Neuron (in vitro differentiated cells): Measurements from ENCODE around the gene ARID5B.

ENCODE experiments used
- H2AFZ ChIP-seq: one replicate; pipeline ENCODE4 v1.6.1; 2013; ENCODE audit warnings: low read depth, mild to moderate bottlenecking, inconsistent platforms, low read length, moderate library complexity
- H3K27me3 ChIP-seq: one replicate; pipeline ENCODE4 v1.6.1; 2013; ENCODE audit warnings: low read length; ENCODE audit not compliant: insufficient read depth
- H3K36me3 ChIP-seq: one replicate; pipeline ENCODE4 v1.6.1; 2013; ENCODE audit warnings: low read length; ENCODE audit not compliant: insufficient read depth
- H3K4me1 ChIP-seq: one replicate; pipeline ENCODE4 v1.6.1; 2013; ENCODE audit warnings: low read length; ENCODE audit not compliant: insufficient read depth
- H3K4me3 ChIP-seq: 2 replicates; pipeline ENCODE4 v1.5.1; 2013; ENCODE audit warnings: mild to moderate bottlenecking, low read length, moderate library complexity
- H3K9me3 ChIP-seq: one replicate; pipeline ENCODE4 v1.6.1; 2013; ENCODE audit warnings: low read length

The ARID5B gene

GRCh38 chr10:61990761-61991135 is 89.2 kb downstream of the ARID5B start:
- Histone ChIP-seq H3K4me3 (no peak overlapping the region), H3K9me3 (no peaks in the 10 kb centered on the region), H2AFZ (no peak overlapping the region), H3K4me1 (peaks cover 47% of the 10 kb centered on the region), H3K36me3 (no peaks in the 10 kb centered on the region), H3K27me3 (no peaks in the 10 kb centered on the region)

- peaks cover 49% of the 10 kb centered on the region for H3K4me1 ChIP-seq
- H3K36me3 ChIP-seq: no peaks in the 10 kb centered on the region
- no peaks in the 10 kb centered on the region for H3K27me3 ChIP-seq
Measured at GRCh38 chr10:61991166-61991565, 89.7 kb downstream of the ARID5B start.

GRCh38 chr10:61992059-61992460 is 90.6 kb downstream of the ARID5B start:
- Histone ChIP-seq H3K27me3 (no peaks in the 10 kb centered on the region), H3K36me3 (no peaks in the 10 kb centered on the region), H3K4me1 (peaks cover 46% of the 10 kb centered on the region), H2AFZ (no peak overlapping the region), H3K4me3 (no peak overlapping the region), H3K9me3 (no peaks in the 10 kb centered on the region)

More at GRCh38 chr10:61991166-61991565, 89.7 kb downstream of the ARID5B start:
- Histone ChIP-seq H3K4me3 (no peak overlapping the region), H2AFZ (no peak overlapping the region), H3K9me3 (no peaks in the 10 kb centered on the region)

- Histone ChIP-seq H3K9me3 (no peaks in the 10 kb centered on the region), H3K4me3 (no peak overlapping the region), H3K27me3 (no peaks in the 10 kb centered on the region), H2AFZ (no peak overlapping the region), H3K36me3 (no peaks in the 10 kb centered on the region), H3K4me1 (peaks cover 46% of the 10 kb centered on the region)
Measured at GRCh38 chr10:61992671-61993668, 91.5 kb downstream of the ARID5B start.

- Histone ChIP-seq H3K4me1 (peaks cover 46% of the 10 kb centered on the region), H3K36me3 (no peaks in the 10 kb centered on the region), H3K4me3 (no peak overlapping the region), H3K27me3 (no peaks in the 10 kb centered on the region), H2AFZ (peak overlapping the region; percentile 65), H3K9me3 (no peaks in the 10 kb centered on the region)
Measured at GRCh38 chr10:61993711-61994401, 92.4 kb downstream of the ARID5B start.

GRCh38 chr10:61994405-61995219 is 93.1 kb downstream of the ARID5B start:
- Histone ChIP-seq H3K9me3 (no peaks in the 10 kb centered on the region), H3K4me1 (peaks cover 46% of the 10 kb centered on the region), H3K4me3 (no peak overlapping the region), H2AFZ (peak overlapping the region; percentile 65), H3K27me3 (no peaks in the 10 kb centered on the region), H3K36me3 (no peaks in the 10 kb centered on the region)

- H3K36me3 ChIP-seq: no peaks in the 10 kb centered on the region
- H3K4me1 ChIP-seq: peaks cover 45% of the 10 kb centered on the region
- H2AFZ ChIP-seq: no peak overlapping the region
- no peaks in the 10 kb centered on the region for H3K27me3 ChIP-seq
- H3K4me3 ChIP-seq: no peak overlapping the region
- H3K9me3 ChIP-seq: no peaks in the 10 kb centered on the region
Measured at GRCh38 chr10:61995220-61995503, 93.7 kb downstream of the ARID5B start.

GRCh38 chr10:61998937-61999336 is 97.4 kb downstream of the ARID5B start:
- Histone ChIP-seq H2AFZ (no peak overlapping the region), H3K27me3 (no peaks in the 10 kb centered on the region), H3K9me3 (no peaks in the 10 kb centered on the region), H3K4me3 (no peak overlapping the region), H3K36me3 (peaks cover 3% of the 10 kb centered on the region), H3K4me1 (peaks cover 24% of the 10 kb centered on the region)

GRCh38 chr10:62000037-62000603 is 98.6 kb downstream of the ARID5B start:
- Histone ChIP-seq H3K4me3 (no peak overlapping the region), H3K36me3 (peaks cover 3% of the 10 kb centered on the region), H2AFZ (no peak overlapping the region), H3K4me1 (peaks cover 17% of the 10 kb centered on the region), H3K27me3 (no peaks in the 10 kb centered on the region), H3K9me3 (no peaks in the 10 kb centered on the region)

GRCh38 chr10:62000726-62001125 is 99.2 kb downstream of the ARID5B start:
- H3K4me1 ChIP-seq: peaks cover 11% of the 10 kb centered on the region
- H3K27me3 ChIP-seq: no peaks in the 10 kb centered on the region
- no peak overlapping the region for H3K4me3 ChIP-seq
- H3K36me3 ChIP-seq: peaks cover 3% of the 10 kb centered on the region
- no peak overlapping the region for H2AFZ ChIP-seq
- no peaks in the 10 kb centered on the region for H3K9me3 ChIP-seq

- Histone ChIP-seq H3K9me3 (no peaks in the 10 kb centered on the region), H3K36me3 (peaks cover 3% of the 10 kb centered on the region), H3K4me3 (no peak overlapping the region), H2AFZ (no peak overlapping the region), H3K4me1 (peaks cover 9% of the 10 kb centered on the region), H3K27me3 (no peaks in the 10 kb centered on the region)
Measured at GRCh38 chr10:62001898-62002297, 100.4 kb downstream of the ARID5B start.

GRCh38 chr10:62002753-62003152 is 101.3 kb downstream of the ARID5B start:
- Histone ChIP-seq H3K27me3 (no peaks in the 10 kb centered on the region), H2AFZ (no peak overlapping the region), H3K4me1 (peaks cover 9% of the 10 kb centered on the region), H3K36me3 (peaks cover 3% of the 10 kb centered on the region), H3K4me3 (no peak overlapping the region), H3K9me3 (no peaks in the 10 kb centered on the region)
